OCI-LY1 (cell line): ENCODE measurements around the gene ANKRD7.

ENCODE experiments used
- EZH2 ChIP-seq: fragments of 200-600 bp; sonication (generic), shearing (Covaris generic); IDR thresholded peaks from 2 replicates; pipeline ENCODE4 v1.8.0; 2017; ENCODE audit warnings: borderline replicate concordance, mixed run types, mild to moderate bottlenecking, antibody characterized with exemption, low read length, moderate library complexity, mixed read lengths
- TF ChIP-seq, protein P1 (sequence below): fragments of 200-600 bp; sonication (generic), shearing (Covaris generic); IDR thresholded peaks from 2 replicates; pipeline ENCODE4 v1.5.1; 2017; ENCODE audit warnings: mild to moderate bottlenecking, antibody characterized with exemption, low read length, moderate library complexity, mixed read lengths

DNA sequence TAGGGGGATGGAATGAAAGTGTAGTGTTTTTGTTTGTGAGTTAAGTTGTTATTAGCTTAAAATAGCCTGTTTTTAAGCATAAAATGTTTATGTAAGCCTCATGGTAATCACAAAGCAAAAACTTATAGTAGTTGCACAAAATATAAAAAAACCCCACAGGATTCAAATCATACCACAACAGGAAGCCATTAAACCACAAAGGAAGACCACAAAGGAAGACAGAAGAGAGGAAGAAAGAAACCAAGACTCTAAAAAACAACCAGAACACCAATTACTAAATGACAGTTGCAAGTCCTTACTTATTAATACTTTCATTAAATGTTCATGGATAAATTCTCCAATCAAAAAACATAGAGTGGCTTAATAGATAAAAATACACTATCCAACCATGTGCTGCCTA is 63.6 kb downstream of the ANKRD7 start:
- TF ChIP-seq, protein P1, sequence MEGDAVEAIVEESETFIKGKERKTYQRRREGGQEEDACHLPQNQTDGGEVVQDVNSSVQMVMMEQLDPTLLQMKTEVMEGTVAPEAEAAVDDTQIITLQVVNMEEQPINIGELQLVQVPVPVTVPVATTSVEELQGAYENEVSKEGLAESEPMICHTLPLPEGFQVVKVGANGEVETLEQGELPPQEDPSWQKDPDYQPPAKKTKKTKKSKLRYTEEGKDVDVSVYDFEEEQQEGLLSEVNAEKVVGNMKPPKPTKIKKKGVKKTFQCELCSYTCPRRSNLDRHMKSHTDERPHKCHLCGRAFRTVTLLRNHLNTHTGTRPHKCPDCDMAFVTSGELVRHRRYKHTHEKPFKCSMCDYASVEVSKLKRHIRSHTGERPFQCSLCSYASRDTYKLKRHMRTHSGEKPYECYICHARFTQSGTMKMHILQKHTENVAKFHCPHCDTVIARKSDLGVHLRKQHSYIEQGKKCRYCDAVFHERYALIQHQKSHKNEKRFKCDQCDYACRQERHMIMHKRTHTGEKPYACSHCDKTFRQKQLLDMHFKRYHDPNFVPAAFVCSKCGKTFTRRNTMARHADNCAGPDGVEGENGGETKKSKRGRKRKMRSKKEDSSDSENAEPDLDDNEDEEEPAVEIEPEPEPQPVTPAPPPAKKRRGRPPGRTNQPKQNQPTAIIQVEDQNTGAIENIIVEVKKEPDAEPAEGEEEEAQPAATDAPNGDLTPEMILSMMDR: no peak
- no peak for TF ChIP-seq EZH2
